Adrenal gland (tissue), 12 donors: Measurements from ENCODE around the gene KRT79. TPM values are rescaled to one million over a fixed set of nuclear protein-coding genes. Genes with fewer than 3 reads are reported as not detected.

Experiments used
- DNase-seq, 7 donors: peaks; one replicate each; pipeline ENCODE4 v3.0.0-alpha.2; 2019 to 2020
- H3K27ac ChIP-seq, 5 donors: fragments of 200-600 bp; sonication (generic) in 4 of 5; 1 replicate in 3 of 5; 2 replicates in 2 of 5; pipeline versions ENCODE4 v1.5.1 to v1.8.0; 2016 to 2020; ENCODE audit warnings: mild to moderate bottlenecking in 1 of 5
- H3K27me3 ChIP-seq: fragments of 200-600 bp; 2 replicates; pipeline ENCODE4 v1.8.0; 2021
- H3K36me3 ChIP-seq, 2 donors: fragments of 200-600 bp; replicated peaks in 1 of 2; 1 replicate in 1 of 2; 2 replicates in 1 of 2; pipeline versions ENCODE4 v1.5.1 to v1.8.0; 2018 to 2022
- H3K4me1 ChIP-seq, 2 donors: fragments of 200-600 bp; replicated peaks in 1 of 2; 1 replicate in 1 of 2; 2 replicates in 1 of 2; pipeline versions ENCODE4 v1.5.1 to v1.8.0; 2018 to 2021
- H3K4me3 ChIP-seq, 4 donors: fragments of 200-600 bp; sonication (generic) in 3 of 4; one replicate each; pipeline ENCODE4 v1.5.1; 2016 to 2018
- H3K9me3 ChIP-seq, 3 donors: fragments of 200-600 bp; sonication (generic) in 1 of 3; replicated peaks in 1 of 3; 1 replicate in 2 of 3; 2 replicates in 1 of 3; pipeline versions ENCODE4 v1.5.1 to v1.8.0; 2016 to 2021
- CTCF ChIP-seq, 6 experiments: fragments of 450-650 bp in 4 of 6; fragments of 200-600 bp in 2 of 6; sonication (generic) in 1 of 6; IDR thresholded peaks; 1 replicate in 5 of 6; 2 replicates in 1 of 6; pipeline versions ENCODE4 v1.5.1 to v1.8.0; 2016 to 2021; ENCODE audit warnings: antibody characterized with exemption in 6 of 6, mild to moderate bottlenecking in 2 of 6, moderate library complexity in 1 of 6
- POLR2A ChIP-seq, 2 donors: fragments of 450-650 bp; IDR thresholded peaks; one replicate each; pipeline ENCODE4 v1.6.1; 2017; ENCODE audit warnings: antibody characterized with exemption in 2 of 2, mild to moderate bottlenecking in 2 of 2, moderate library complexity in 1 of 2
- WGBS, 4 donors: extraction: QIAGEN DNeasy Blood & Tissue Kit in 2 of 4; methylation state at CpG; one replicate each; pipeline versions ENCODE4 v1.1.5 to v1.1.7; 2013 to 2017; 5-methylcytosine and 5-hydroxymethylcytosine counted together
- intact Hi-C, 2 donors: fragments of 100-400 bp; cut with DNase I; formaldehyde crosslinking; loops; one replicate each; pipeline versions ENCODE4 v1.14.1 to v1.15.0; 2022 to 2023
- polyA plus RNA-seq, 3 donors: library from polyadenylated mRNA; stranded (reverse); fragments of 200-250 nt in 2 of 3; fragments of 350-450 nt in 1 of 3; fragmentation: Illumina TruSeq in 1 of 3; extraction: RNeasy Lipid Tissue Mini Kit (QIAGEN cat#74804) in 1 of 3; gene quantifications; one replicate each; pipeline ENCODE4 v1.2.3, GENCODE V29; 2013 to 2014
- total RNA-seq, 9 donors: library from RNA; depleted of rRNA in 4 of 9; stranded (reverse); fragments of >200 nt in 4 of 9; fragments of 120-200 nt in 1 of 9; fragmentation: NEBNext Ultra II Directional in 1 of 9; extraction: Animal tissue kit (Norgen Biotek cat#: 25700) in 1 of 9; gene quantifications; one replicate each; pipeline versions ENCODE4 v1.1.0 to v1.2.4, GENCODE V29; 2013 to 2023
- donor health status: healthy with polysubstance abuse.
- donor health status: Bipolar disorder and iron deficiency.
- donor health status: DM: yes; HTN: yes; CAD: no.
- donor health status: DM: no; HTN: no; CAD: no.
- donor health status: DM: no; HTN: no; CAD: no.
- donor health status: DM: yes; HTN: yes; CAD: no.

Gene KRT79
- total and polyA plus RNA-seq, 12 donors = 0.24 TPM; not detected in 11

DNA sequence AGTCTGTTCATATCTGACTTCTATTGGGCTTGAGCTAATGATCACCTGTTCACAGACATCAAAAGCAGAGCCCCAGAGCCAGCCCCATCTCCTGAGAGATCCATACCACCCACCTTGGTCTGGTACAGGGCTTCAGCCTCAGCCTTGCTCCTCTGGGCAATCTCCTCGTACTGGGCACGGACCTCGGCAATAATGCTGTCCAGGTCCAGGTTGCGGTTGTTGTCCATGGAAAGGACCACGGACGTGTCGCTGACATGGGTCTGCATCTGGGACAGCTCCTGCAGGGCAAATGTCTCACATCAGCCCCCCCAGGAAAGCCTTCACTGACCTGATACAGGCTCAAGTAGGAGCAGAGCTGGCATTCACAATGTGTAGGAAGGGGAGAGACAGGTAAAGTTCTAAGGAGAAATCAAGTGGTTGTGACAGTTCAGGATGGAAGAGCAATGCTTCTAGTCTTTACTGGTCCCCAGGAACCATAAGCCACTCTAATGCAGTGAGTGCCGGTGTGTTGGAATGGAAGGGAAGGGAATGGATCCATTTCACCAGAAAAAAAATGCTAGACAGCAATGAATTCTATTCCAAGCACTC lies 25.4 kb downstream of the KRT79 start:
- Histone ChIP-seq H3K36me3 (no peaks in the 10 kb centered on the region), H3K4me3 (no peak overlapping the region), H3K27me3 (no peaks in the 10 kb centered on the region), H3K27ac (no peak overlapping the region), H3K9me3 (no peaks in the 10 kb centered on the region), H3K4me1 (no peaks in the 10 kb centered on the region)
- no peak for TF ChIP-seq POLR2A (IDR thresholded peaks at IDR 0.05)
- TF ChIP-seq CTCF (IDR thresholded peaks at IDR 0.05) = no peak
- intact Hi-C loops = no loop called here
- DNase-seq = no peak
- 69 to 88% (median 86%) methylated on average over 5 to 8 of the region's 8 CpGs for WGBS, 4 donors

- no peak for DNase-seq
- WGBS, 4 donors = 78 to 83% (median 82%) methylated on average over 12 to 16 of the region's 16 CpGs
- intact Hi-C loops = no loop called here
- no peak for TF ChIP-seq POLR2A (IDR thresholded peaks at IDR 0.05)
- no peak for TF ChIP-seq CTCF (IDR thresholded peaks at IDR 0.05)
- Histone ChIP-seq H3K4me1 (no peaks in the 10 kb centered on the region), H3K9me3 (no peaks in the 10 kb centered on the region), H3K27ac (no peak overlapping the region), H3K4me3 (no peak overlapping the region), H3K27me3 (no peaks in the 10 kb centered on the region), H3K36me3 (no peaks in the 10 kb centered on the region)
Measured at GRCh38 chr12:52807544-52808470, 26.3 kb downstream of the KRT79 start.

GRCh38 chr12:52806821-52807543 lies 27.1 kb downstream of the KRT79 start:
- Histone ChIP-seq H3K27me3 (no peaks in the 10 kb centered on the region), H3K4me1 (no peaks in the 10 kb centered on the region), H3K27ac (no peak overlapping the region), H3K9me3 (no peaks in the 10 kb centered on the region), H3K36me3 (no peaks in the 10 kb centered on the region), H3K4me3 (no peak overlapping the region)
- WGBS, 4 donors = 81 to 93% (median 85%) methylated on average over 8 to 11 of the region's 11 CpGs
- TF ChIP-seq CTCF (IDR thresholded peaks at IDR 0.05) (no peak), POLR2A (IDR thresholded peaks at IDR 0.05) (no peak)
- DNase-seq = no peak
- intact Hi-C loops = no loop called here

GRCh38 chr12:52806169-52806811 lies 27.8 kb downstream of the KRT79 start:
- intact Hi-C loops = no loop called here
- 94 to 98% (median 96%) methylated on average over 3 of the region's 3 CpGs for WGBS, 4 donors
- no peaks in the 10 kb centered on the region for H3K27me3 ChIP-seq
- H3K4me3 ChIP-seq = no peak overlapping the region
- no peak for DNase-seq
- no peaks in the 10 kb centered on the region for H3K36me3 ChIP-seq
- no peaks in the 10 kb centered on the region for H3K4me1 ChIP-seq
- no peaks in the 10 kb centered on the region for H3K9me3 ChIP-seq
- TF ChIP-seq CTCF (IDR thresholded peaks at IDR 0.05) (no peak), POLR2A (IDR thresholded peaks at IDR 0.05) (no peak)
- H3K27ac ChIP-seq = no peak overlapping the region
